Hematopoietic multipotent progenitor cell treated with erythropoietin and hydrocortisone succinate and interleukin-3 and kit ligand, for 8 days (in vitro differentiated cells): ENCODE results near the gene CXCL6.

Source experiments
- DNase-seq: peaks from one replicate; pipeline ENCODE4 v3.0.0-alpha.2; 2015

The CXCL6 gene

GRCh38 chr4:73836373-73837279, at the start of gene CXCL6:
Gene CXCL6, plus strand, starts transcription at chr4:73836678. Its CDS starts 73 bp downstream, at chr4:73836751.
- DNase-seq: no peak

- DNase-seq: no peak
Measured at GRCh38 chr4:73788411-73788810, 48.1 kb upstream of the CXCL6 start.

- DNase-seq: no peak
Measured at GRCh38 chr4:73798842-73799241, 37.6 kb upstream of the CXCL6 start.

GRCh38 chr4:73800206-73800605, 36.3 kb upstream of the CXCL6 start:
- DNase-seq: no peak

GRCh38 chr4:73801692-73802091, 34.8 kb upstream of the CXCL6 start:
- DNase-seq: no peak

GRCh38 chr4:73803213-73803612, 33.3 kb upstream of the CXCL6 start:
- DNase-seq: no peak

GRCh38 chr4:73810191-73810590, 26.3 kb upstream of the CXCL6 start:
- DNase-seq: no peak

- DNase-seq: no peak
Measured at GRCh38 chr4:73811841-73812240, 24.6 kb upstream of the CXCL6 start.

- no peak for DNase-seq
Measured at GRCh38 chr4:73814679-73815078, 21.8 kb upstream of the CXCL6 start.

GRCh38 chr4:73815145-73815544, 21.3 kb upstream of the CXCL6 start:
- DNase-seq: no peak

GRCh38 chr4:73816814-73817213, 19.7 kb upstream of the CXCL6 start:
- DNase-seq: no peak

- no peak for DNase-seq
Measured at GRCh38 chr4:73817341-73817740, 19.1 kb upstream of the CXCL6 start.

GRCh38 chr4:73821325-73821724, 15.2 kb upstream of the CXCL6 start:
- DNase-seq: no peak

- no peak for DNase-seq
Measured at GRCh38 chr4:73822389-73822788, 14.1 kb upstream of the CXCL6 start.

- no peak for DNase-seq
Measured at GRCh38 chr4:73822812-73823504, 13.5 kb upstream of the CXCL6 start.

GRCh38 chr4:73823760-73824159, 12.7 kb upstream of the CXCL6 start:
- no peak for DNase-seq

- DNase-seq: no peak
Measured at GRCh38 chr4:73828956-73829355, 7.5 kb upstream of the CXCL6 start.

- no peak for DNase-seq
Measured at GRCh38 chr4:73831569-73831968, 4.9 kb upstream of the CXCL6 start.

GRCh38 chr4:73832651-73833237, 3.7 kb upstream of the CXCL6 start:
- peak; percentile 63 for DNase-seq

GRCh38 chr4:73839071-73839470, 2.6 kb downstream of the CXCL6 start:
- DNase-seq: no peak

- no peak for DNase-seq
Measured at GRCh38 chr4:73839715-73840114, 3.2 kb downstream of the CXCL6 start.

GRCh38 chr4:73841243-73841925, 4.9 kb downstream of the CXCL6 start:
- DNase-seq: no peak

GRCh38 chr4:73842696-73843095, 6.2 kb downstream of the CXCL6 start:
- no peak for DNase-seq
